ENCODE measurements around the gene RPLP1.

The RPLP1 gene

GRCh38 chr15:69452692-69453521 is at the start of gene RPLP1:
Gene RPLP1, plus strand, starts transcription at chr15:69452818. Its CDS starts 131 bp downstream, at chr15:69452949.
- peaks cover 41% of the 10 kb centered on the region for H3K79me2 ChIP-seq (ENCODE audit: control insufficient read depth, low read length)
- H3K4me2 ChIP-seq (ENCODE audit: low read length): peak within 1 kb of the TSS; percentile 88
- no peak for TF ChIP-seq CTCF (IDR thresholded peaks at IDR 0.05; ENCODE audit: low read depth, low read length, poor library complexity, severe bottlenecking)
- no peak for TF ChIP-seq EZH2phosphoT487 (IDR thresholded peaks at IDR 0.05; ENCODE audit: borderline replicate concordance, low read length)
- peaks cover 29% of the 10 kb centered on the region for H3K4me1 ChIP-seq (ENCODE audit: control insufficient read depth, low read length)
- H4K20me1 ChIP-seq (ENCODE audit: control insufficient read depth, insufficient read depth, low read depth, low read length): peaks cover 36% of the 10 kb centered on the region
- no peaks in the 10 kb centered on the region for H3K27me3 ChIP-seq (ENCODE audit: control insufficient read depth, low read length)
- no peaks in the 10 kb centered on the region for H3K9me3 ChIP-seq (ENCODE audit: control insufficient read depth, insufficient read depth, low read length)
- H3K9me2 ChIP-seq (replicated peaks; ENCODE audit: control insufficient read depth, low read length): no peaks in the 10 kb centered on the region
- H3K4me3 ChIP-seq (ENCODE audit: low read length): peak within 1 kb of the TSS; percentile 93
- peaks cover 58% of the 10 kb centered on the region for H3K36me3 ChIP-seq (ENCODE audit: control insufficient read depth, low read length)
- H3F3A ChIP-seq (ENCODE audit: control insufficient read depth, insufficient read depth): peaks cover 58% of the 10 kb centered on the region
- peak within 1 kb of the TSS; percentile 75 for H3K27ac ChIP-seq (ENCODE audit: low read depth, low read length)

DNA sequence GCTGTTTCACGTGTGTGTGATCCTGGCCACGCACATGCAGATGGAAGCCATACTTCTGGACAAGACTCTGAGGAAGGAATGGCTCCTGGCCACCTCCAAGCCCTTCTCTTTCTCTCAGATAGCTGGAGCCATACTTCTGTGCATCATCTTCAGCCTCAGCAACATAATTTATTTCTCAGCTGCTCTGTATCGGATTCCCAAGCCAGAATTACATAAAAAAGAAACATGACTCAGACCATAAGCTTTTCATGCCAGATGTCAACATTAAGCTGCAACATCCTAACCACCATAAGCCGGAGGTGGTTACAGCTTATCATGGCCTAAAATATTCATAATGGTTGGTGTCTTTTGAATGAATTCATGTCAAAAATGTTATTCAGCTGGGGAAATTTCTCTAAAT is 49.0 kb upstream of the RPLP1 start:
- Histone ChIP-seq H3K36me3 (ENCODE audit: control insufficient read depth, low read length) (no peaks in the 10 kb centered on the region), H3K4me3 (ENCODE audit: low read length) (no peak overlapping the region), H3K27ac (ENCODE audit: low read depth, low read length) (no peak overlapping the region), H3K9me3 (ENCODE audit: control insufficient read depth, insufficient read depth, low read length) (no peaks in the 10 kb centered on the region), H3F3A (ENCODE audit: control insufficient read depth, insufficient read depth) (no peaks in the 10 kb centered on the region), H3K4me2 (ENCODE audit: low read length) (no peak overlapping the region), H3K4me1 (ENCODE audit: control insufficient read depth, low read length) (peaks cover 2% of the 10 kb centered on the region; the same call in 1 of the 2 replicates), H3K27me3 (ENCODE audit: control insufficient read depth, low read length) (peaks cover 12% of the 10 kb centered on the region), H3K9me2 (replicated peaks; ENCODE audit: control insufficient read depth, low read length) (no peaks in the 10 kb centered on the region), H3K79me2 (ENCODE audit: control insufficient read depth, low read length) (no peaks in the 10 kb centered on the region), H4K20me1 (ENCODE audit: control insufficient read depth, insufficient read depth, low read depth, low read length) (no peaks in the 10 kb centered on the region)
- TF ChIP-seq CTCF (IDR thresholded peaks at IDR 0.05; ENCODE audit: low read depth, low read length, poor library complexity, severe bottlenecking) (no peak), EZH2phosphoT487 (IDR thresholded peaks at IDR 0.05; ENCODE audit: borderline replicate concordance, low read length) (no peak)

- TF ChIP-seq EZH2phosphoT487 (IDR thresholded peaks at IDR 0.05; ENCODE audit: borderline replicate concordance, low read length) (no peak), CTCF (IDR thresholded peaks at IDR 0.05; ENCODE audit: low read depth, low read length, poor library complexity, severe bottlenecking) (no peak)
- H3K27ac ChIP-seq (ENCODE audit: low read depth, low read length): no peak overlapping the region
- H3K9me2 ChIP-seq (replicated peaks; ENCODE audit: control insufficient read depth, low read length): no peaks in the 10 kb centered on the region
- no peaks in the 10 kb centered on the region for H3K36me3 ChIP-seq (ENCODE audit: control insufficient read depth, low read length)
- no peaks in the 10 kb centered on the region for H3K79me2 ChIP-seq (ENCODE audit: control insufficient read depth, low read length)
- H3K4me3 ChIP-seq (ENCODE audit: low read length): no peak overlapping the region
- H3K27me3 ChIP-seq (ENCODE audit: control insufficient read depth, low read length): peaks cover 12% of the 10 kb centered on the region
- H3K4me1 ChIP-seq (ENCODE audit: control insufficient read depth, low read length): no peaks in the 10 kb centered on the region
- H3K9me3 ChIP-seq (ENCODE audit: control insufficient read depth, insufficient read depth, low read length): no peaks in the 10 kb centered on the region
- no peaks in the 10 kb centered on the region for H3F3A ChIP-seq (ENCODE audit: control insufficient read depth, insufficient read depth)
- no peaks in the 10 kb centered on the region for H4K20me1 ChIP-seq (ENCODE audit: control insufficient read depth, insufficient read depth, low read depth, low read length)
- H3K4me2 ChIP-seq (ENCODE audit: low read length): no peak overlapping the region
Measured at GRCh38 chr15:69405110-69405509, 47.5 kb upstream of the RPLP1 start.

Measured in DOHH2 (cell line).